ENCODE results near the gene SMOC2. TPM values are rescaled to one million over a fixed set of nuclear protein-coding genes. Genes with fewer than 3 reads are reported as not detected.
A peak's percentile ranks its signal among the peaks of the same experiment; 100 is the strongest.

Gene SMOC2
- total RNA-seq, 1 donor from 2014 or later = 14.4 TPM

DNA sequence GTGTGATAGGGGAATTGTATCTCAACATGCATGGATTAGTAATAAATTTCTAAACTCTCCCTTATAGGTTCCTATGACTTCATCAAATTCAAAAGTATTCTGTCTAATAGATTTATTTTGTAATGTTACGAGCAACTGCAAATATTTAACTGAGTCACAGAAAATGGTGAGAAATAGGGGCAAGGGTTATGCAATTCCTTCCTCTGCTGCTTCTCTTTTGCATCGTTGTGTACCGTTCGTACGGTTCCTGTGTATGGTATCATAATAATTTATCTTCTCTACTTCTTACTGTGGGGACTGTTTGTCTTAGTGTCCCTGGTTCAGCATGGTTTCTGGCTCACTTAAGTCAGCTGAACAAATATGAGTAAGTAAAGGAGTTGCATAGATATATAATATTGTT lies 44.8 kb downstream of the SMOC2 start:
- Histone ChIP-seq H3K4me3 (no peak overlapping the region), H3K36me3 (no peaks in the 10 kb centered on the region), H3K27ac (replicated peaks) (no peak overlapping the region), H3K4me1 (no peaks in the 10 kb centered on the region), H3K9me3 (replicated peaks) (peaks cover 7% of the 10 kb centered on the region), H3K27me3 (ENCODE audit: low read depth) (peaks cover 25% of the 10 kb centered on the region)
- no peak for DNase-seq
- TF ChIP-seq, protein P1, sequence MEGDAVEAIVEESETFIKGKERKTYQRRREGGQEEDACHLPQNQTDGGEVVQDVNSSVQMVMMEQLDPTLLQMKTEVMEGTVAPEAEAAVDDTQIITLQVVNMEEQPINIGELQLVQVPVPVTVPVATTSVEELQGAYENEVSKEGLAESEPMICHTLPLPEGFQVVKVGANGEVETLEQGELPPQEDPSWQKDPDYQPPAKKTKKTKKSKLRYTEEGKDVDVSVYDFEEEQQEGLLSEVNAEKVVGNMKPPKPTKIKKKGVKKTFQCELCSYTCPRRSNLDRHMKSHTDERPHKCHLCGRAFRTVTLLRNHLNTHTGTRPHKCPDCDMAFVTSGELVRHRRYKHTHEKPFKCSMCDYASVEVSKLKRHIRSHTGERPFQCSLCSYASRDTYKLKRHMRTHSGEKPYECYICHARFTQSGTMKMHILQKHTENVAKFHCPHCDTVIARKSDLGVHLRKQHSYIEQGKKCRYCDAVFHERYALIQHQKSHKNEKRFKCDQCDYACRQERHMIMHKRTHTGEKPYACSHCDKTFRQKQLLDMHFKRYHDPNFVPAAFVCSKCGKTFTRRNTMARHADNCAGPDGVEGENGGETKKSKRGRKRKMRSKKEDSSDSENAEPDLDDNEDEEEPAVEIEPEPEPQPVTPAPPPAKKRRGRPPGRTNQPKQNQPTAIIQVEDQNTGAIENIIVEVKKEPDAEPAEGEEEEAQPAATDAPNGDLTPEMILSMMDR (IDR thresholded peaks at IDR 0.05; ENCODE audit: borderline replicate concordance) = no peak
- intact Hi-C loops (cut with micrococcal nuclease) = no loop called here

DNA sequence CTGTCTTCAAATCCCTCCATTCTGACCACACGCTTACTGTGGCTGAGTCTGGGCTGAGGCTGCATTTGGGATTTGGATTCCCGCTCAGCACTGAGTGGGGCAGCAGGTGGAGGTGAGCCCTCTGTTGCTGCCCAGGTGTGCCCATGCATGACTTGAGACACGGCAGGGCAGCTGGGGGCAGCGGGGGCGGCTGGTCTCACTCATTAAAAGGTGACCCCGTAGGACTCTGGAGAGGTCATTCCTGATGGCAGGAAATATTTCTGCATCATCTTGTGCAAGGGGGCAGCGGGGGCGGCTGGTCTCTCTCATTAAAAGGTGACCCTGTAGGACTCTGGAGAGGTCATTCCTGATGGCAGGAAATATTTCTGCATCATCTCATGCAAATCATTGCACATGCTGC lies 49.8 kb downstream of the SMOC2 start:
- DNase-seq = no peak
- Histone ChIP-seq H3K4me1 (peaks cover 8% of the 10 kb centered on the region), H3K36me3 (no peaks in the 10 kb centered on the region), H3K27ac (replicated peaks) (no peak overlapping the region), H3K9me3 (replicated peaks) (no peaks in the 10 kb centered on the region), H3K4me3 (no peak overlapping the region), H3K27me3 (ENCODE audit: low read depth) (peaks cover 21% of the 10 kb centered on the region)
- intact Hi-C loops (cut with micrococcal nuclease) = no loop called here
- TF ChIP-seq, protein P1 (IDR thresholded peaks at IDR 0.05; ENCODE audit: borderline replicate concordance) = no peak

DNA sequence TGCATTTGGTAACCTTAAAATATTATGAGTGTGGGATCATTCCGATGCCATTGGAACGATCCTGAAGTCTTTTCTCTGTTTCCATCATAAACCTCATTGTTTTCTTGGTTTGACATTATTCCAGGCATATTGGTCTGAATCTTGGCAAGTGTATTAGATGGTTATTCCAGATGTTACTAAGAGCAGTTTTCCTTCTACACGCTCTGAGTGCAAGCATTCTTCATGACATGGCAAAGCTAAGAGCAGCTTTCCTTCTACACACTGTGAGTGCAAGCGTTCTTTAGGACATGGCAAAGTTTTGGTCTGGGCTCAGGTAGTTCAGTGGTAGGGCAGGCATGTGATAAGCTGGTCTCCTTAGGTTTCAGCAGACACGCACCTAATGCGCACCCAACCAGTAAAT lies 53.0 kb downstream of the SMOC2 start:
- Histone ChIP-seq H3K36me3 (no peaks in the 10 kb centered on the region), H3K27me3 (ENCODE audit: low read depth) (peaks cover 18% of the 10 kb centered on the region), H3K27ac (replicated peaks) (peak overlapping the region; percentile 15), H3K4me3 (no peak overlapping the region), H3K9me3 (replicated peaks) (no peaks in the 10 kb centered on the region), H3K4me1 (peaks cover 13% of the 10 kb centered on the region)
- intact Hi-C loops (cut with micrococcal nuclease) = no loop called here
- no peak for DNase-seq
- TF ChIP-seq, protein P1 (IDR thresholded peaks at IDR 0.05; ENCODE audit: borderline replicate concordance) = no peak

DNA sequence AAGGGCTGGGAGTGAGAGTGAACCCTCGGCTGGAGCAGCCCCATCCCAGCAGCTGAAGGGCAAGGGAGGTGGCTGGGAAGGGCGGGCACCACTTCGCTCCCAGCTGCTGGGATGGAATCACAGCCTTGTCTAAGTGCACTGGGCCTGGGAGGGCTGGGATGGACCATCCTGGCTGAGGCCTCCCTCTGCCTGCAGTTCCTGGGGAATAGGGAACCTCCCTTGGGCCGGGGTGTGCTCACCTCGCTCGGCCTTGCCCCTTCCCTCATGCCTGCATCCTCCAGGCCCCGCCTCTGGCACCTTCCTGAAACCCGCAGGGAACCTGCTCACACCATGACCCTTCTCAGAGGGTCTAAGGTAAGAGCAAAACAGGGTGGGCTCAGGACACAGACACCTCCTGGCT lies 53.7 kb downstream of the SMOC2 start:
- peaks cover 25% of the 10 kb centered on the region for H3K27me3 ChIP-seq (ENCODE audit: low read depth)
- H3K36me3 ChIP-seq = no peaks in the 10 kb centered on the region
- intact Hi-C loops (cut with micrococcal nuclease) = no loop called here
- no peak overlapping the region for H3K4me3 ChIP-seq
- DNase-seq = no peak
- no peak overlapping the region for H3K27ac ChIP-seq (replicated peaks)
- TF ChIP-seq, protein P1 (IDR thresholded peaks at IDR 0.05; ENCODE audit: borderline replicate concordance) = no peak
- no peaks in the 10 kb centered on the region for H3K9me3 ChIP-seq (replicated peaks)
- H3K4me1 ChIP-seq = peaks cover 13% of the 10 kb centered on the region

DNA sequence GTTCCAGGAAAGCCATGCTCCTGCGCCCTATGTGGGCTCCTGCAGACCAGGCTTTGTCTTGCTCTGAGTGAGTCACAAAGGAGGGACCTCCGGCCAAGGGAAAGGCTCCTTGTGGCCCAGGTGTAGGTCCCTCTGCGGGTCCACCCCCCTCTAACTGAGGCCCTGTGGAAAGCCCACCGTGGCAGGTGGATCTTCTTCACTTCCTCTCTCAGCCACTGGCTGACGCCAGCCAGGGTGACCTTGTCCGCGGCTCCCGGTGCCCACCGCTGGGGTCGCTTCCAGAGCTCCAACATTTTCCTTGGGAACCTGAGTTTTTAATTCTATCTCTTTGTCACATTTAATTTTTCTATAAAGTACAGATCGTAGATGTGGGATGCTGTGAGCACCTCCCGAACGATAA lies 54.1 kb downstream of the SMOC2 start:
- H3K9me3 ChIP-seq (replicated peaks) = no peaks in the 10 kb centered on the region
- H3K27me3 ChIP-seq (ENCODE audit: low read depth) = peaks cover 29% of the 10 kb centered on the region
- H3K27ac ChIP-seq (replicated peaks) = no peak overlapping the region
- H3K4me3 ChIP-seq = no peak overlapping the region
- TF ChIP-seq, protein P1 (IDR thresholded peaks at IDR 0.05; ENCODE audit: borderline replicate concordance) = no peak
- H3K36me3 ChIP-seq = no peaks in the 10 kb centered on the region
- intact Hi-C loops (cut with micrococcal nuclease) = no loop called here
- peaks cover 13% of the 10 kb centered on the region for H3K4me1 ChIP-seq
- no peak for DNase-seq

DNA sequence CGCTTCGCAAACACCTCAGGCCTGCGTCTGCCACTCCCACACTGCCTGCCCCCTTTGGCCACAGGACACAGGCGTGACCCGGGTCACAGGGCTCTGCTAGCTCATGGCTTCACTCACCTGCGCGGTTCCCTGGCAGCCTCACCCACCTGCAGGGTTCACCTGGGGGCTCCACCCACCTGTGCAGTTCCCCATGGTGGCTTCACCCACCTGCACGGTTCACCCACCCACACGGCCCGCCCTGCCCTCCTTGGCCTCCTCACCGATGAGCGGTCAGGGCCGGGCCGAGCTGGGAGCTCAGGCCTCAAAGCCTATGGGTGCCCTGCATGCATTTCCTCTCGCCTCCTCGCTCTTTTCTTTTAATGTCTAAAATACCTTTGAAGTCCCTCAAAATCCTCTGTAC lies 54.7 kb downstream of the SMOC2 start:
- Histone ChIP-seq H3K36me3 (no peaks in the 10 kb centered on the region), H3K27me3 (ENCODE audit: low read depth) (peaks cover 34% of the 10 kb centered on the region), H3K4me1 (peaks cover 13% of the 10 kb centered on the region), H3K27ac (replicated peaks) (no peak overlapping the region), H3K9me3 (replicated peaks) (no peaks in the 10 kb centered on the region), H3K4me3 (no peak overlapping the region)
- intact Hi-C loops (cut with micrococcal nuclease) = no loop called here
- no peak for DNase-seq
- TF ChIP-seq, protein P1 (IDR thresholded peaks at IDR 0.05; ENCODE audit: borderline replicate concordance) = no peak
